Measurements from ENCODE around the gene GIT2. TPM values are rescaled to one million over a fixed set of nuclear protein-coding genes. Genes with fewer than 3 reads are reported as not detected.
"Not testable (repeated sequence)": the region's sequence is repeated elsewhere in the genome, so short reads cannot be mapped to it uniquely, and the experiment has no call there.

Gene GIT2
- total RNA-seq, 1 donor, result 86.7 TPM

DNA sequence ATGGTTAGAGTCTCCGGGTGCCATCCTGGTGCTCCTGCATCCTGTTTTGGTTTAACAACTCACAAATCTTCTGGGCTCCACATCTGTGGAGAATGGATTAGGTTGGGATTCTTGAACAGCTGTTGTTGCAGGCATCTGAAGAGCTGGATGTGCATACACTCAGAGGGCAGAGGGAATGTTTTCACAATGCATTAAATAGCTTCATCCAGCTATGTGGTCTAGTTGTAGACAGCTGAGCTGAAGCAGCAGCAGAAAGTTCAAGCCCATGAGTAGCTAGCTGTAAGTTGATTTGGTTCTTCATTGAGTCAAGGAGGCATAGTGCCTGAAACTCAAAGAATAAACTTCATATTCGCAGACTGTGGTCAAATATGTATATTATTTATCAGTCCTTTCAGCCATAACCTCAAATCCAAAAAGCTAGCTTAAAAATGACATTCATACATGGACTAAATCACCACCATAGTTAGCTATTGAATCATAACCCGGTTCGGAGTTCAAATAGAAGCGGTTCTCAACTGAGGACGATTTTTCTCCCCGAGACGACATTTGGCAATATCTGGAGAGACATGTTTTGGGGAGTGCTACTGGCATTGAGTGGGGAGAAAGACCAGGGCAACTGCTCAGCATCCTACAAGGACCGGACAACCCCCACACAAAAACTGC is 2.2 kb upstream of the GIT2 start:
- Histone ChIP-seq H3K4me3 (ENCODE audit: low read length) (peak overlapping the region; percentile 92), H3K9me3 (ENCODE audit: low read depth, low read length) (no peaks in the 10 kb centered on the region), H3K4me1 (ENCODE audit: insufficient read depth, low read length) (peaks cover 63% of the 10 kb centered on the region), H3K27me3 (ENCODE audit: insufficient read depth, low read length) (no peaks in the 10 kb centered on the region)

DNA sequence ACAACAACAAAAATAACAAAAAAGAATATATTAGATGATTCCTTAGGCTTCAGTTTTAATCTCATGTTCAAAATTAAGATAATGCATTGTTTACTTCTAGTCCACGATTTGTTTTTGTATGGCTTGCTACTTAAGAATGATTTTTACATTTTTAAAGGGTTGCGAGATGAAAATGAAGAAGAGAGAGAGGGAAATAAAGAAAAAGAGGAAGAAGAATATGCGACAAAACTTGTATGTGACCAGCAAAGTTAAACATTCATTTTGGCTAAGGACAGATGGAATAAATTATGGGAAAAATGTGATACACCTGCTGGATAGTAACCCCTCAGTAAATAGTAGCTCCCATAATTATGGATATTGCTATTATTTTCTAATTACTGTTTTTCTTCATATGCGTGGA is 1.2 kb upstream of the GIT2 start:
- H3K4me1 ChIP-seq (ENCODE audit: insufficient read depth, low read length), result peaks cover 67% of the 10 kb centered on the region

DNA sequence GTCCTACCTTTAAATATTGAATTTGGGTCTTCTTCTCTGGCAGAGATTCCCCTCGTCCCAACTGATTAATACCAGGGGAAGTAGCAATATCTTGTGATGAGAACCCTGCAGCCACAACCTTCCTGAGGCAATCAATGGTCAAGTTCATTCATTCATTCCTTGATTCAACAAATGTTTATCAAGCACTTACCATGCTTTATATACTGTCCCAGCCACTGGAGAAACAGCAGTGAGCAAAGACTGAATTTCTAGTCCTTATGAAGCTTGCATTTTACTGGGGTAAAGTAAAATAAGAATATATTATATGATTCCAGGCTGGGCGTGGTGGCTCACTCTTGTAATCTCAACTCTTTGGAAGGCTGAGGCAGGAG is 300 bp upstream of the GIT2 start:
- no peaks in the 10 kb centered on the region for H3K27me3 ChIP-seq (ENCODE audit: insufficient read depth, low read length)
- H3K9me3 ChIP-seq (ENCODE audit: low read depth, low read length), result no peaks in the 10 kb centered on the region
- H3K4me3 ChIP-seq (ENCODE audit: low read length), result peak overlapping the region; percentile 85
- H3K4me1 ChIP-seq (ENCODE audit: insufficient read depth, low read length), result peaks cover 72% of the 10 kb centered on the region

More for the DNA sequence above, 1.2 kb upstream of the GIT2 start:
- Histone ChIP-seq H3K27me3 (ENCODE audit: insufficient read depth, low read length) (no peaks in the 10 kb centered on the region), H3K4me3 (ENCODE audit: low read length) (no peak overlapping the region), H3K9me3 (ENCODE audit: low read depth, low read length) (no peaks in the 10 kb centered on the region)

DNA sequence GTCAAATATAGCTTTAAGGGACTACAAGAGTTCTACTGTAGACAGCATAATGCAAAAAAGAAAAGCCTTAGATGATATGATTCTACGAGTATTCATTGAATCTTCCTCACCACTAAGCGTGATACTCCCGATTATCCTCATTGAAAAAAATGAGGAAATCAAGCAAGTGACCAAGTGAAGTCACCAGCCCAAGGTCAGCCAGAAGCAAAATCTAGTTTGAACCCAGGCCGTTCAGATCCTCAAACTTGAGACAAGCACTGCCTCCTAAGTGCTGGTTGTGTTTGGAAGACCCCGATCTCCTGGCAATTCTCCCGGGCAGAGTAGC is 845 bp downstream of the GIT2 start:
- Histone ChIP-seq H3K4me1 (ENCODE audit: insufficient read depth, low read length) (peaks cover 61% of the 10 kb centered on the region), H3K9me3 (ENCODE audit: low read depth, low read length) (no peaks in the 10 kb centered on the region), H3K27me3 (ENCODE audit: insufficient read depth, low read length) (no peaks in the 10 kb centered on the region), H3K4me3 (ENCODE audit: low read length) (peak overlapping the region; percentile 85)

DNA sequence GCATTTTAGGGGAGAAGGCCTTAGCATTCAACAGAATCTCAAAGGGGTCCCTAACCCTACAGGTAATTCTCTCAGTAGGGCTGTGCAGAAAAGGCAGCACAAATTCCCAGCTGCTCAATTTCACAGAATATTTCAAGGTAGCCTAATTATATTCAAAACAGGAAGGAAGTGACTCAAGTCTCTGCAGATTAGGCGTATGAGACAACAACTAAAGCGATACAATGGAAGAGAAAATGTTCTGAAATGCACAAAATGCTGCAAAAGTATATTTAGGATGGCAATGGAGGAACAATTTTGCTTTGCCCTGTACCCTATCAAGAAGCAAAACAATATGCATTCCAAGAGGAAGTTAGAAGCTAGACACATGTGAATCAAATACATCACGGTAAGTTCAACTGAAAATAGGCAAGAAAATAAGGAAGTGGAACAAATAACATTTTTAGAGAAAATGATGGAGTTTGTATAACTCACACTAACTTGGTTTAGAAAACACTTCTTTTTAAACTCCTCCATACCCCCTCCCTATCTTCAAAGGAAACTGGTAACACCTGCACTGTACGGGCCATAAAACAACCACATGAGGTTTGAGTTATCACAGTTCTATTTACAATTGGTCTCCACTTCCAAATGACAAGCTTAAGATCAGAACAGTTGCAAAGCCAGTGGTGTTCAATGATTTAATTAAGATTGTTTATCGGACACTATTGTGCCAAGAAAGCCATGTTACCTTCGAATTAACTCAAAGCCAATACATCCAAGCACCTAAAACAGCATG is 1.6 kb downstream of the GIT2 start:
- Histone ChIP-seq H3K4me1 (ENCODE audit: insufficient read depth, low read length) (peaks cover 56% of the 10 kb centered on the region), H3K9me3 (ENCODE audit: low read depth, low read length) (no peaks in the 10 kb centered on the region), H3K4me3 (ENCODE audit: low read length) (peak overlapping the region; percentile 85), H3K27me3 (ENCODE audit: insufficient read depth, low read length) (no peaks in the 10 kb centered on the region)

DNA sequence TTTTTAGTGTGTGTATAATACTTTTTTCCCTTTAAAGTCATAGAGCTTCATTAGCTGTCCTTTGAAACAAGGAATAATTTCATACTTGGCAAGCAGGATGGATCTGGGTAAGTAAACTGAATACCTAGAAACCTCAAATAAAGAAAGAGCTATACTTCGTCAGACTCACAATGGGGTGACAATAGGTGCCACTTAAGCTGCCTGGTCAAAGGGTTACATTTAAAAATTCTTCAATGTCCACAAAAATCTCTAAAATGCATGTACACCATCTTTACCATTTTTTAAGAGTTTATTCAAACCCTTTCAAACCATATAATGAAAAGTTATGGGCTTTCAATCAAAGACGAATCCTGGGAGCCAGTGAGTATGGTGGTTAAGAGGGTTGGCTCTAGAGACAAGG is 3.1 kb downstream of the GIT2 start:
- no peaks in the 10 kb centered on the region for H3K9me3 ChIP-seq (ENCODE audit: low read depth, low read length)
- peaks cover 48% of the 10 kb centered on the region for H3K4me1 ChIP-seq (ENCODE audit: insufficient read depth, low read length)
- H3K4me3 ChIP-seq (ENCODE audit: low read length), result no peak overlapping the region
- H3K27me3 ChIP-seq (ENCODE audit: insufficient read depth, low read length), result no peaks in the 10 kb centered on the region

DNA sequence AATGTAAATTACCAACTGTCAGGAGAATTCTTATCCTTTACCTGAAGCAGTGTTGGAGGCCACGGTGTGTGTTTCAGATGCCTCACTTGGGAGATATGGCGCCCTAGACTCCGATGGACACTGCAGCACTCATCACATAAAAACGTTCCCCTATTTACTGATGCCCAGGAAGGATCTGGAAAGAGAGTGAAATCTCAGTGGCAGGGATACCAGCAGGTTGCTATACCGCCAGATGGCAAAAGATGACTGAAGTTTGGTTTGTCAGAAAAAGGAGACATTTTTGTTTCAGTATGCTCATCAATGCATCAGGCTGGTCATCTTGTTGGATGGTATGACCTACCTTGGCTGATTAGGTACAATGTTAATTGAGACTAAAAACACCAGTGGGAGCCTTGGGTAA is 4.6 kb downstream of the GIT2 start:
- no peaks in the 10 kb centered on the region for H3K27me3 ChIP-seq (ENCODE audit: insufficient read depth, low read length)
- no peak overlapping the region for H3K4me3 ChIP-seq (ENCODE audit: low read length)
- H3K9me3 ChIP-seq (ENCODE audit: low read depth, low read length), result no peaks in the 10 kb centered on the region
- H3K4me1 ChIP-seq (ENCODE audit: insufficient read depth, low read length), result peaks cover 34% of the 10 kb centered on the region

DNA sequence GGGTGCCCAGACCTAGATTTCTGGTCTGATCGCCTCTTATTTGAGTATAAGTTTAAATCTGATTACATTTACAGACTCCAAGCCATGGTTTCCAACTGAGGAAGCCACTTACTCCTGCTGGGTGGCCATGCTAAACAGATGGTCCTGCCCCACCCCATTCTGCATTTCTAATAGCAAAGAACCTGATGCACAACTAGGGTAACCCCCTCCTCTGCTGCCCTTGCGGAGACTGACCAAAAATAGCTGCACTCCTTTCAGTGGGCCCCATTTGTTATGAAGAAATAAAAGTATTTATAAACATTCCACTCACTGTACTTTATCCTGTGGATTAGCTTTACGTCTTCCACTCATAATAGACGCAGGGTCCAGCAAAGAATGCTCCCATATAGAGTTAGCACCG is 6.8 kb downstream of the GIT2 start:
- H3K4me1 ChIP-seq (ENCODE audit: insufficient read depth, low read length), result peaks cover 25% of the 10 kb centered on the region
- H3K9me3 ChIP-seq (ENCODE audit: low read depth, low read length), result no peaks in the 10 kb centered on the region
- no peak overlapping the region for H3K4me3 ChIP-seq (ENCODE audit: low read length)
- H3K27me3 ChIP-seq (ENCODE audit: insufficient read depth, low read length), result no peaks in the 10 kb centered on the region

DNA sequence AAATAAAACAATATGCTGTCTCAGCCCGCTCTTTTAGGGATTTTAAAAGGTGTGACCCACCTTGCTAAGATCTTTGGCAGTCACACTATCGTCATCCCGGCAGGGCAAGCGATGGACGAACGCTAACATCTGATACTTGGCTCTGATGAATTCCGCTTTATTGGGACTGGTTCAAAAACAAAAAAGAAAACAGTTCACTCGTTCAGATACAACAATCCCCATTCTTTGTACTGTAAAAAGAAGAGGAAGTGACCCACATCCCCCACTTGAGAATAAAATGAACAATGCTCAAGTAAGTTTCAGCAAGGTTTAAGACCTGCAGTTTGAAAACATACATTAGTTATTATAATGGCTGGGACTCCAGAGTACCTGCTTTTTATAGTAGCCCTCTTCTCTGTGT is 7.3 kb downstream of the GIT2 start:
- Histone ChIP-seq H3K27me3 (ENCODE audit: insufficient read depth, low read length) (no peaks in the 10 kb centered on the region), H3K4me1 (ENCODE audit: insufficient read depth, low read length) (peaks cover 21% of the 10 kb centered on the region), H3K9me3 (ENCODE audit: low read depth, low read length) (no peaks in the 10 kb centered on the region), H3K4me3 (ENCODE audit: low read length) (no peak overlapping the region)

DNA sequence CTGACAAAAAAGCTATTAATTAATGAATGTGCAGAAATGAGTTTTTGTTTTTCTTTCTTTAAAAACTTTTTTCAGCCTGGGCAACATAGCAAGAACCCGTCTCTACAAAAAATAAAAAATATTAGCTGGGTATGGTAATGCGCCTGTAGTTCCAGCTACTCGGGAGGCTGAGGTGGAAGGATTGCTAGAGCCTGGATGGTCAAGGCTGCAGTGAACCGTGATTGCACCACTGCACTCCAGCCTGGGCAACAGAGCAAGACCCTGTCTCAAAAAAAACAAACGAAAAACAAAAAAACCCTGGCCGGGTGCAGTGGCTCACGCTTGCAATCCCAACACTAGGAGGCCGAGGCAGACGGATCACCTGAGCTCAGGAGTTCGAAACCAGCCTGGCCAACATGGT is 7.9 kb downstream of the GIT2 start:
- Histone ChIP-seq H3K27me3 (ENCODE audit: insufficient read depth, low read length) (no peaks in the 10 kb centered on the region), H3K4me1 (ENCODE audit: insufficient read depth, low read length) (peaks cover 18% of the 10 kb centered on the region), H3K4me3 (ENCODE audit: low read length) (no peak overlapping the region), H3K9me3 (ENCODE audit: low read depth, low read length) (no peaks in the 10 kb centered on the region)

DNA sequence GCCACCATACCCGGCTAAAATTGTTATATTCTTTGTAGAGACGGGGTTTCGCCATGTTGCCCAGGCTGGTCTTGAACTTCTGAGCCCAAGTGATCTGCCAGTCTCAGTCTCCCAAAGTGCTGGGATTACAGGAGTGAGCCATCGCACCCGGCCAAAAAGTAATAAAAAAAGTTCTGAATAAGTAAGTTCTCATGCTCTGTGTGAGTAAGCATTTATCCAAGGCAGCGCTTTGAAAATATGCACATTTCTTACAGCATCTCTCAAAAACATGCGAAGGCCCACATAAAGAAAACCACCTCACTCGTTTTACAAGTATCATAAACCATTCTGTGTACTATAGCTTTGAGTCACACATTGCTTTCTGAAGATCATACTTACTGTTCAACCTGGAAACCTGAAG is 8.6 kb downstream of the GIT2 start:
- Histone ChIP-seq H3K9me3 (ENCODE audit: low read depth, low read length) (no peaks in the 10 kb centered on the region), H3K4me1 (ENCODE audit: insufficient read depth, low read length) (peaks cover 11% of the 10 kb centered on the region), H3K27me3 (ENCODE audit: insufficient read depth, low read length) (no peaks in the 10 kb centered on the region), H3K4me3 (ENCODE audit: low read length) (no peak overlapping the region)

DNA sequence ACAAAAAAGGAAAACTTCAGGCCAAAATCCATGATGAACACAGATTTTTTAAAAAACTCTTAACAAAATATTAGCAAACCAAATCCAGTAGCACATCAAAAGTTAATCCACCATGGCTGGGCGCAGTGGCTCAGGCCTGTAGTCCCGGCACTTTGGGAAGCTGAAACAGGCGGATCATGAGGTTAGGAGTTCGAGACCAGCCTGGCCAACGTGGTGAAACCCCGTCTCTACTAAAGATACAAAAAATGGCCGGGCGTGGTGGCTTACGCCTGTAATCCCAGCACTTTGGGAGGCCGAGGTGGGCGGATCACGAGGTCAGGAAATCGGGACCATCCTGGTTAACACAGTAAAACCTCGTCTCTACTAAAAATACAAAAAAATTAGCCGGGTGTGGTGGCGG is 9.9 kb downstream of the GIT2 start:
- H3K4me1 ChIP-seq (ENCODE audit: insufficient read depth, low read length); H3K27me3 ChIP-seq (ENCODE audit: insufficient read depth, low read length); H3K9me3 ChIP-seq (ENCODE audit: low read depth, low read length); H3K4me3 ChIP-seq (ENCODE audit: low read length): not testable (repeated sequence)

DNA sequence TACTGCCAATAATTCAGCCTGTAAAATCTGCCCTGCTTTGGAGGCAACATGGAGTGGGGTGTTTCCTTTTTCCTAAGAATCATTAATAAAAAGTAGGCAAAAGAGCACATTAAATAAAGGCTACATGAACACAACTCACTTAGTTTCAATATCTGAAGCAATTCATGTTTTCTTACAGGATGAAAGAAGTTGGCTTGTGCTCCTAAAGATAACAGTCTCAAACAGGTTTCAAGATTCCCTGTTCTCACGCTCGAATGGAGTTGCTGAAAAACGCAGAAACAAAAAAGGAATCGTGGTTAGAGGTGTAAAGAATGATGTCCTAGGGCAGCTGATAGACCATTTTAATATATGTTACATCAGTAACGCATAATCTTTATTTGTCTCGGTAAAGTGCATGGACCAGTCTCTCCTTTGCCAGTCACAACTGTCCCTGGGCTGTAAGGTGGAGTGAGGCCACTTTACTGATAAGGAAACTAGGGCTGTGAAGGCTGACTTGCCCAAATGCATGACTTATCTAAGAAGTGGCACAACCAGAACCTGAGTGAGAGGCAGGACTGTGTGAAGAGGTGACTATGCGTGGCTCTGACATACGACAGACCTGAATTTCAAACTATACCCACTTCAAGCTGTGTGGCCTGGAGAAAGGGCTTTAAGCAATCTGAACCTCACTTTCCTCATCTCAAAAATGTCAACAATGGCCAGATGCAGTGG is 12.6 kb downstream of the GIT2 start:
- Histone ChIP-seq H3K9me3 (ENCODE audit: low read depth, low read length) (no peaks in the 10 kb centered on the region), H3K4me3 (ENCODE audit: low read length) (no peak overlapping the region), H3K27me3 (ENCODE audit: insufficient read depth, low read length) (no peaks in the 10 kb centered on the region), H3K4me1 (ENCODE audit: insufficient read depth, low read length) (peaks cover 15% of the 10 kb centered on the region)

DNA sequence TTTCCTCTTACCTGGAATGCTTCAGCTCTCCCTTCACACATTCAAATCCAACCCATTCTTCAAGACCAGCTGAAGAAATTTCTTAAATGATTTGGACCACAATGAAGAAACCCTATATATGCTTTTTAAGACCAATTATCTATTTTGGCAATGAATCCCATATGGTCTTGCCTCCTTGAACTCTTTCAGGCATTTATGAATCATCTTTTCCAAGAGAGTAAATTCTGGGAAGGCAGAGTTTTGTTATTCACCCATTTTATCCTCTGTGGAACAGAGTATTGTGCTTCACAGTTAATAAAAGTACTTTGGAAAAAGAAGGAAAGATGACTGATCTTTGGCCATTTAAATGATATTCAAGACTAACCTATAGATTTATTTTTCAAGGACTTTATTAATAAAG is 14.0 kb downstream of the GIT2 start:
- Histone ChIP-seq H3K4me3 (ENCODE audit: low read length) (no peak overlapping the region), H3K4me1 (ENCODE audit: insufficient read depth, low read length) (peaks cover 15% of the 10 kb centered on the region), H3K27me3 (ENCODE audit: insufficient read depth, low read length) (no peaks in the 10 kb centered on the region), H3K9me3 (ENCODE audit: low read depth, low read length) (no peaks in the 10 kb centered on the region)

DNA sequence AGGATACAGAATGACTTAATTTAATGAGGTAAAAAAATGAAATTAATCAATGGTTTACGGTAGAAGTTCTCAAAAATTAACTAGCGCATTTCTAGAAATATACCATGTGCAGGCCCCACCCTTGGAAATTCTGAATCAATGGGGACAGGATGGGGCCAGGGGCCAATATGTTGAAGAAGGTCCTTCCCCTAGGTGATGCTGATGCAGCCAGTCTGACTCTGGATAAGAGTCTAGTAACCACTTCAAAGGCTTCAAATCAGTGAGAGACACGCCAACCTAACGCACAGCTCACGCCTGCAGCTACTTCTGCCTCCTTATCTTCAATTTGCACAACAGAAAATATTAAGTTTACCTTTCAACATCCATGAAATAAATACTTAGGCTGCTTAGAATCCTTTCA is 14.9 kb downstream of the GIT2 start:
- H3K4me1 ChIP-seq (ENCODE audit: insufficient read depth, low read length), result peaks cover 15% of the 10 kb centered on the region
- H3K9me3 ChIP-seq (ENCODE audit: low read depth, low read length), result no peaks in the 10 kb centered on the region
- no peak overlapping the region for H3K4me3 ChIP-seq (ENCODE audit: low read length)

More for the DNA sequence above, 14.9 kb downstream of the GIT2 start:
- no peaks in the 10 kb centered on the region for H3K27me3 ChIP-seq (ENCODE audit: insufficient read depth, low read length)

Measured in mononuclear cell (primary cell).